Measurements from ENCODE around the gene HNRNPCL4. TPM values are rescaled to one million over a fixed set of nuclear protein-coding genes. Genes with fewer than 3 reads are reported as not detected.
"Not testable (repeated sequence)": the region's sequence is repeated elsewhere in the genome, so short reads cannot be mapped to it uniquely, and the experiment has no call there.

The HNRNPCL4 gene
- total RNA-seq (not detected), polyA plus RNA-seq (not detected)

GRCh38 chr1:13165531-13165930 lies at the start of gene HNRNPCL4:
TSS of gene HNRNPCL4 (minus strand) at chr1:13165631. CDS start at chr1:13165467, 164 bp downstream.
- H3K4me3 Mint-ChIP-seq; H3K27me3 ChIP-seq (ENCODE audit: insufficient read depth, low read length, poor library complexity, severe bottlenecking); H3K36me3 Mint-ChIP-seq; CTCF ChIA-PET; H3K4me3 ChIP-seq (ENCODE audit: low read length); H3K27ac Mint-ChIP-seq; DNase-seq; H3K9me3 ChIP-seq (ENCODE audit: low read length); H3K36me3 ChIP-seq (ENCODE audit: insufficient read depth, low read length); POLR2A ChIA-PET; H3K4me1 Mint-ChIP-seq; H3K27ac ChIP-seq (ENCODE audit: low read depth, low read length); H3K27me3 Mint-ChIP-seq; H3K4me1 ChIP-seq (ENCODE audit: insufficient read depth, low read length); H3K9me3 Mint-ChIP-seq: not testable (repeated sequence)

GRCh38 chr1:13208712-13209111 lies 43.3 kb upstream of the HNRNPCL4 start:
- CTCF ChIA-PET; H3K36me3 Mint-ChIP-seq; H3K4me1 Mint-ChIP-seq; H3K36me3 ChIP-seq (ENCODE audit: insufficient read depth, low read length); H3K9me3 ChIP-seq (ENCODE audit: low read length); H3K4me3 ChIP-seq (ENCODE audit: low read length); H3K27ac Mint-ChIP-seq; H3K4me3 Mint-ChIP-seq; H3K27me3 Mint-ChIP-seq; H3K27me3 ChIP-seq (ENCODE audit: insufficient read depth, low read length, poor library complexity, severe bottlenecking); DNase-seq; H3K9me3 Mint-ChIP-seq; H3K27ac ChIP-seq (ENCODE audit: low read depth, low read length); H3K4me1 ChIP-seq (ENCODE audit: insufficient read depth, low read length); POLR2A ChIA-PET: not testable (repeated sequence)

- H3K27ac ChIP-seq (ENCODE audit: low read depth, low read length); H3K4me3 Mint-ChIP-seq; H3K9me3 ChIP-seq (ENCODE audit: low read length); H3K4me1 Mint-ChIP-seq; H3K27ac Mint-ChIP-seq; H3K36me3 ChIP-seq (ENCODE audit: insufficient read depth, low read length); POLR2A ChIA-PET; H3K27me3 Mint-ChIP-seq; CTCF ChIA-PET; H3K36me3 Mint-ChIP-seq; H3K27me3 ChIP-seq (ENCODE audit: insufficient read depth, low read length, poor library complexity, severe bottlenecking); DNase-seq; H3K4me3 ChIP-seq (ENCODE audit: low read length); H3K9me3 Mint-ChIP-seq; H3K4me1 ChIP-seq (ENCODE audit: insufficient read depth, low read length): not testable (repeated sequence)
Observed at GRCh38 chr1:13201309-13201708, 35.9 kb upstream of the HNRNPCL4 start, which contains the start of gene PRAMEF13. TSS of gene PRAMEF13 (minus strand) at chr1:13201409. CDS start at chr1:13199589, 1,820 bp downstream.

GRCh38 chr1:13171548-13171947 lies 6.1 kb upstream of the HNRNPCL4 start, which contains the start of gene PRAMEF9:
TSS of gene PRAMEF9 (plus strand) at chr1:13171848. CDS start at chr1:13175281, 3,433 bp downstream.
- H3K9me3 ChIP-seq (ENCODE audit: low read length); H3K27me3 ChIP-seq (ENCODE audit: insufficient read depth, low read length, poor library complexity, severe bottlenecking); H3K4me3 ChIP-seq (ENCODE audit: low read length); H3K4me3 Mint-ChIP-seq; H3K27ac Mint-ChIP-seq; H3K9me3 Mint-ChIP-seq; H3K27ac ChIP-seq (ENCODE audit: low read depth, low read length); DNase-seq; CTCF ChIA-PET; H3K36me3 ChIP-seq (ENCODE audit: insufficient read depth, low read length); H3K4me1 Mint-ChIP-seq; H3K4me1 ChIP-seq (ENCODE audit: insufficient read depth, low read length); H3K36me3 Mint-ChIP-seq; POLR2A ChIA-PET; H3K27me3 Mint-ChIP-seq: not testable (repeated sequence)

- H3K4me3 Mint-ChIP-seq; H3K9me3 Mint-ChIP-seq; H3K4me3 ChIP-seq (ENCODE audit: low read length); DNase-seq; POLR2A ChIA-PET; H3K27me3 ChIP-seq (ENCODE audit: insufficient read depth, low read length, poor library complexity, severe bottlenecking); H3K4me1 Mint-ChIP-seq; H3K27ac Mint-ChIP-seq; H3K36me3 Mint-ChIP-seq; H3K27ac ChIP-seq (ENCODE audit: low read depth, low read length); H3K27me3 Mint-ChIP-seq; H3K9me3 ChIP-seq (ENCODE audit: low read length); H3K4me1 ChIP-seq (ENCODE audit: insufficient read depth, low read length); H3K36me3 ChIP-seq (ENCODE audit: insufficient read depth, low read length); CTCF ChIA-PET: not testable (repeated sequence)
Observed at GRCh38 chr1:13155909-13156308, 9.5 kb downstream of the HNRNPCL4 start, which contains the start of gene PRAMEF26. TSS of gene PRAMEF26 (minus strand) at chr1:13156009. CDS start at chr1:13153095, 2,914 bp downstream.

GRCh38 chr1:13116754-13117153 lies 48.7 kb downstream of the HNRNPCL4 start, which contains the start of gene HNRNPCL2:
TSS of gene HNRNPCL2 (minus strand) at chr1:13116854. CDS start at chr1:13116400, 454 bp downstream.
- H3K9me3 Mint-ChIP-seq; H3K9me3 ChIP-seq (ENCODE audit: low read length); POLR2A ChIA-PET; H3K4me3 ChIP-seq (ENCODE audit: low read length); H3K36me3 Mint-ChIP-seq; H3K4me3 Mint-ChIP-seq; DNase-seq; CTCF ChIA-PET; H3K4me1 ChIP-seq (ENCODE audit: insufficient read depth, low read length); H3K27ac ChIP-seq (ENCODE audit: low read depth, low read length); H3K27ac Mint-ChIP-seq; H3K4me1 Mint-ChIP-seq; H3K27me3 ChIP-seq (ENCODE audit: insufficient read depth, low read length, poor library complexity, severe bottlenecking); H3K36me3 ChIP-seq (ENCODE audit: insufficient read depth, low read length): not testable (repeated sequence)
- H3K27me3 Mint-ChIP-seq: peaks cover 4 to 16% of the 10 kb centered on the region in 2 donors

Other genes starting within 250 kb of the HNRNPCL4 start
- gene PRAMEF7, start 249.0 kb downstream of the HNRNPCL4 start, total RNA-seq: not detected
- not detected for gene PRAMEF7, start 249.0 kb downstream of the HNRNPCL4 start, polyA plus RNA-seq
- not detected for gene PRAMEF6, start 218.1 kb downstream of the HNRNPCL4 start, total RNA-seq
- not detected for gene PRAMEF6, start 218.1 kb downstream of the HNRNPCL4 start, polyA plus RNA-seq
- not detected for gene PRAMEF27, start 109.1 kb downstream of the HNRNPCL4 start, total RNA-seq
- not detected for gene PRAMEF27, start 109.1 kb downstream of the HNRNPCL4 start, polyA plus RNA-seq
- not detected for gene HNRNPCL3, start 104.9 kb downstream of the HNRNPCL4 start, total RNA-seq
- not detected for gene HNRNPCL3, start 104.9 kb downstream of the HNRNPCL4 start, polyA plus RNA-seq
- not detected for gene PRAMEF25, start 94.9 kb downstream of the HNRNPCL4 start, total RNA-seq
- gene PRAMEF25, start 94.9 kb downstream of the HNRNPCL4 start, polyA plus RNA-seq: not detected
- gene HNRNPCL2, start 48.8 kb downstream of the HNRNPCL4 start, total RNA-seq: not detected
- gene HNRNPCL2, start 48.8 kb downstream of the HNRNPCL4 start, polyA plus RNA-seq: not detected
- not detected for gene PRAMEF26, start 9.6 kb downstream of the HNRNPCL4 start, total RNA-seq
- not detected for gene PRAMEF26, start 9.6 kb downstream of the HNRNPCL4 start, polyA plus RNA-seq
- not detected for gene PRAMEF9, start 6.2 kb upstream of the HNRNPCL4 start, total RNA-seq
- gene PRAMEF9, start 6.2 kb upstream of the HNRNPCL4 start, polyA plus RNA-seq: not detected
- not detected for gene PRAMEF13, start 35.8 kb upstream of the HNRNPCL4 start, total RNA-seq
- not detected for gene PRAMEF13, start 35.8 kb upstream of the HNRNPCL4 start, polyA plus RNA-seq
- gene PRAMEF18, start 60.5 kb upstream of the HNRNPCL4 start, total RNA-seq: not detected
- gene PRAMEF18, start 60.5 kb upstream of the HNRNPCL4 start, polyA plus RNA-seq: not detected
- not detected for gene PRAMEF5, start 88.6 kb upstream of the HNRNPCL4 start, total RNA-seq
- not detected for gene PRAMEF5, start 88.6 kb upstream of the HNRNPCL4 start, polyA plus RNA-seq
- not detected for gene PRAMEF8, start 119.5 kb upstream of the HNRNPCL4 start, total RNA-seq
- gene PRAMEF8, start 119.5 kb upstream of the HNRNPCL4 start, polyA plus RNA-seq: not detected
- gene PRAMEF33, start 137.9 kb upstream of the HNRNPCL4 start, total RNA-seq: not detected
- not detected for gene PRAMEF33, start 137.9 kb upstream of the HNRNPCL4 start, polyA plus RNA-seq
- not detected for gene PRAMEF15, start 149.9 kb upstream of the HNRNPCL4 start, total RNA-seq
- not detected for gene PRAMEF15, start 149.9 kb upstream of the HNRNPCL4 start, polyA plus RNA-seq
- not detected for gene PRAMEF14, start 181.5 kb upstream of the HNRNPCL4 start, total RNA-seq
- not detected for gene PRAMEF14, start 181.5 kb upstream of the HNRNPCL4 start, polyA plus RNA-seq
- gene PRAMEF19, start 206.3 kb upstream of the HNRNPCL4 start, total RNA-seq: not detected
- not detected for gene PRAMEF19, start 206.3 kb upstream of the HNRNPCL4 start, polyA plus RNA-seq
- not detected for gene PRAMEF17, start 224.0 kb upstream of the HNRNPCL4 start, total RNA-seq
- not detected for gene PRAMEF17, start 224.0 kb upstream of the HNRNPCL4 start, polyA plus RNA-seq
- not detected for gene PRAMEF20, start 244.8 kb upstream of the HNRNPCL4 start, total RNA-seq
- not detected for gene PRAMEF20, start 244.8 kb upstream of the HNRNPCL4 start, polyA plus RNA-seq

All from CD8-positive, alpha-beta memory T cell (primary cell).